Uterus (tissue), 4 donors: ENCODE results near the gene SLC6A4. TPM values are rescaled to one million over a fixed set of nuclear protein-coding genes. Genes with fewer than 3 reads are reported as not detected.

Experiments used
- DNase-seq, 2 donors: peaks; one replicate each; pipeline ENCODE4 v3.0.0-alpha.2; 2019 to 2020
- H3K27ac ChIP-seq, 2 donors: fragments of 200-600 bp; sonication (generic); 1 replicate in 1 of 2; 2 replicates in 1 of 2; pipeline ENCODE4 v1.5.1; 2016 to 2018
- H3K27me3 ChIP-seq, 2 donors: fragments of 200-600 bp; sonication (generic); one replicate each; pipeline ENCODE4 v1.5.1; 2018 to 2019; ENCODE audit warnings: control low read depth in 1 of 2
- H3K36me3 ChIP-seq, 2 donors: fragments of 200-600 bp; sonication (generic); one replicate each; pipeline ENCODE4 v1.5.1; 2019; ENCODE audit warnings: control low read depth in 1 of 2
- H3K4me1 ChIP-seq, 2 donors: fragments of 200-600 bp; sonication (generic); one replicate each; pipeline ENCODE4 v1.5.1; 2018 to 2019; ENCODE audit warnings: control low read depth in 1 of 2
- H3K4me3 ChIP-seq, 2 donors: fragments of 200-600 bp; sonication (generic); 1 replicate in 1 of 2; 2 replicates in 1 of 2; pipeline ENCODE4 v1.5.1; 2018 to 2019; ENCODE audit warnings: mild to moderate bottlenecking in 1 of 2
- H3K9me3 ChIP-seq, 2 donors: fragments of 200-600 bp; sonication (generic); one replicate each; pipeline ENCODE4 v1.5.1; 2019; ENCODE audit warnings: control low read depth in 1 of 2
- CTCF ChIP-seq, 4 experiments: fragments of 200-600 bp in 2 of 4; fragments of 450-650 bp in 2 of 4; sonication (generic) in 2 of 4; IDR thresholded peaks; one replicate each; pipeline ENCODE4 v1.5.1; 2016 to 2019; ENCODE audit warnings: antibody characterized with exemption in 4 of 4, mild to moderate bottlenecking in 2 of 4, moderate library complexity in 1 of 4
- POLR2A ChIP-seq, 2 donors: fragments of 450-650 bp; IDR thresholded peaks; one replicate each; pipeline ENCODE4 v1.6.1; 2016; ENCODE audit warnings: antibody characterized with exemption in 2 of 2, mild to moderate bottlenecking in 1 of 2, moderate library complexity in 1 of 2
- intact Hi-C: fragments of 100-400 bp; cut with DNase I; formaldehyde crosslinking; loops from one replicate; pipeline ENCODE4 v1.15.1; 2023; ENCODE audit warnings: low total_unique reads
- total RNA-seq, 4 donors: library from RNA; depleted of rRNA in 3 of 4; stranded (reverse); fragments of >200 nt in 3 of 4; gene quantifications; one replicate each; pipeline versions ENCODE4 v1.1.0 to v1.2.4, GENCODE V29; 2014 to 2023
- donor health status: DM: yes; HTN: yes; CAD: no.

SLC6A4 gene
- total RNA-seq, 4 donors from 2014 or later = 0.30 to 0.90 TPM; not detected in 2

GRCh38 chr17:30225919-30226553 lies 9.5 kb downstream of the SLC6A4 start:
- H3K9me3 ChIP-seq = no peaks in the 10 kb centered on the region
- H3K27ac ChIP-seq = no peak overlapping the region
- H3K27me3 ChIP-seq = no peaks in the 10 kb centered on the region
- TF ChIP-seq POLR2A (IDR thresholded peaks at IDR 0.05) (no peak), CTCF (IDR thresholded peaks at IDR 0.05) (no peak)
- intact Hi-C loops = no loop called here
- no peak overlapping the region for H3K4me3 ChIP-seq
- no peaks in the 10 kb centered on the region for H3K36me3 ChIP-seq
- DNase-seq = no peak
- no peaks in the 10 kb centered on the region for H3K4me1 ChIP-seq

DNA sequence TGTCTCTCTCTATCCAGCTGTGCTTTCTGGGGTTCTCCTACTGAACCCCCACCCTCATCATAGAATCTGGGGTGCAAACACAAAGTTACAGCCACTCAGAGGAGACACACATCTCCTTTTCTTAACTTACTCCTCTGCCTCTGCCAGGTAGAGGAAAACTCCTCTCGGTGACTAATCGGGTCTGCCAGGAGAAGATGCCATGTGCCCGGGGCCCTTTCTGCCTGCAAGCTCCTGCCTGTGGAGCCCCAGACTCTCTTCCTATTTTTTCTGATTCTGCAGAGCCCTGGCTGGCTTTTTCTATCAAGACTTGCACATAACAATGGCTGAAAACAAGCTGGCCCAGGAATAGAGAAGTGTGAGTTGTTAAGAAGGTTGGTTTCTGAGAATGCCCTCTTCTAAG lies 10.4 kb downstream of the SLC6A4 start:
- H3K27me3 ChIP-seq = no peaks in the 10 kb centered on the region
- no peak for DNase-seq
- TF ChIP-seq POLR2A (IDR thresholded peaks at IDR 0.05) (no peak), CTCF (IDR thresholded peaks at IDR 0.05) (no peak)
- H3K4me1 ChIP-seq = no peaks in the 10 kb centered on the region
- H3K4me3 ChIP-seq = no peak overlapping the region
- no peak overlapping the region for H3K27ac ChIP-seq
- no peaks in the 10 kb centered on the region for H3K36me3 ChIP-seq
- intact Hi-C loops = no loop called here
- no peaks in the 10 kb centered on the region for H3K9me3 ChIP-seq

- no peak overlapping the region for H3K27ac ChIP-seq
- no peaks in the 10 kb centered on the region for H3K9me3 ChIP-seq
- H3K36me3 ChIP-seq = no peaks in the 10 kb centered on the region
- no peaks in the 10 kb centered on the region for H3K4me1 ChIP-seq
- no peak for TF ChIP-seq POLR2A (IDR thresholded peaks at IDR 0.05)
- TF ChIP-seq CTCF (IDR thresholded peaks at IDR 0.05) = no peak
- H3K4me3 ChIP-seq = no peak overlapping the region
- no peaks in the 10 kb centered on the region for H3K27me3 ChIP-seq
- intact Hi-C loops = no loop called here
- no peak for DNase-seq
Observed at GRCh38 chr17:30224419-30224960, 11.0 kb downstream of the SLC6A4 start.

DNA sequence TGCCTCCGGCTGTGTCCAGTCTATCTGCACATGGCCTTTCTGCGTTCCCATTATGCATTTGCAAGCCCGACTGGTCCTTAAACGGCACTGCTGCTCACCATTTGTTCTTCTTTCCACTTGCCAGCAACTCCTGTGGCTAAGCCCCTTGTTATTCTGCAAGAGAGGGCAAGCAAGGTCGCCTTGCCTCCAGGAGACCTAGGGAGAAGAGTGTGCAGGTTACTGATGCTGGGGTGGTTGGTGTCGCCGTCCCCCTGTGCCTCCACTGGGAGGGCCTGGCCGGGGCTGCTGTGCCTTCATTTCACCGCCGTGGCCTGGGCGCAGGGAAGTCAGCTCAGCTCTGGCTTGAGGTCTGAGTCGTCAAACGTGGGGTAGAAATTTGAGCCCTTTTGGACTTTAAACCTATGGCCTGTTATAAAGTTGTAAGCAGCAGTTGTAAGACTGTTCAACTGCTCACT lies 12.7 kb downstream of the SLC6A4 start:
- Histone ChIP-seq H3K4me3 (no peak overlapping the region), H3K27me3 (no peaks in the 10 kb centered on the region), H3K27ac (no peak overlapping the region), H3K36me3 (no peaks in the 10 kb centered on the region), H3K9me3 (no peaks in the 10 kb centered on the region), H3K4me1 (no peaks in the 10 kb centered on the region)
- no peak for TF ChIP-seq POLR2A (IDR thresholded peaks at IDR 0.05)
- no peak for TF ChIP-seq CTCF (IDR thresholded peaks at IDR 0.05)
- intact Hi-C loops = no loop called here
- DNase-seq = no peak

GRCh38 chr17:30222251-30222650 lies 13.2 kb downstream of the SLC6A4 start:
- H3K27me3 ChIP-seq = no peaks in the 10 kb centered on the region
- H3K4me3 ChIP-seq = no peak overlapping the region
- no peaks in the 10 kb centered on the region for H3K36me3 ChIP-seq
- intact Hi-C loops = no loop called here
- no peaks in the 10 kb centered on the region for H3K9me3 ChIP-seq
- no peak overlapping the region for H3K27ac ChIP-seq
- no peaks in the 10 kb centered on the region for H3K4me1 ChIP-seq
- TF ChIP-seq CTCF (IDR thresholded peaks at IDR 0.05) (no peak), POLR2A (IDR thresholded peaks at IDR 0.05) (no peak)
- no peak for DNase-seq
